Measurements from ENCODE around the gene XRCC2. TPM values are rescaled to one million over a fixed set of nuclear protein-coding genes. Genes with fewer than 3 reads are reported as not detected.

Gene XRCC2
- total RNA-seq, 4 donors from 2014 or later = 0.64 to 2.6 (median 1.1) TPM

DNA sequence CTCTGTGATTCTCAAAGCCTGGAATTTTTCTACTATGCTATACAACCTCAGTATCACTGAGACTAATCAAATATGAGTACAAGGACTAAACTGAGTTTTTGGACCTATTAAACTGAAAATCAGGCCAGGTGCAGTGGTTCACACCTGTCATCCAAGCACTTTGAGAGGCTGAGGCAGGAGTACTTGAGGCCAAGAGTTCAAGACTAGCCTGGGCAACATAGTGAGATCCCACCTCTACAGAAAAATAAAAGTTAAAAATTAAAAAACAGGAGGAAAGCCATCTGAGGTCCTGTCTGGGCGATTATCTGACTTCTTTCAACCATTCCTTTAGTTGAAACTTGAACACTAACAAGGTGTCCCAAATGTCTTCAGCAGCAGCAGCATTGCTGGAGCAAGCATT lies 7.0 kb downstream of the XRCC2 start:
- peaks cover under 1% of the 10 kb centered on the region for H3K4me1 ChIP-seq
- WGBS = 86% methylated on average over 1 of the region's 1 CpG
- H3K27ac ChIP-seq = no peak overlapping the region
- H3K9me3 ChIP-seq = no peaks in the 10 kb centered on the region
- H3K4me3 ChIP-seq = no peak overlapping the region
- DNase-seq (ENCODE audit: low spot score in 2 of 2) = no peak
- no peaks in the 10 kb centered on the region for H3K27me3 ChIP-seq
- no peak for TF ChIP-seq POLR2A (IDR thresholded peaks at IDR 0.05)
- no peak for TF ChIP-seq POLR2AphosphoS5 (IDR thresholded peaks at IDR 0.05)
- no peak for TF ChIP-seq EP300 (IDR thresholded peaks at IDR 0.05)
- TF ChIP-seq, protein P1, sequence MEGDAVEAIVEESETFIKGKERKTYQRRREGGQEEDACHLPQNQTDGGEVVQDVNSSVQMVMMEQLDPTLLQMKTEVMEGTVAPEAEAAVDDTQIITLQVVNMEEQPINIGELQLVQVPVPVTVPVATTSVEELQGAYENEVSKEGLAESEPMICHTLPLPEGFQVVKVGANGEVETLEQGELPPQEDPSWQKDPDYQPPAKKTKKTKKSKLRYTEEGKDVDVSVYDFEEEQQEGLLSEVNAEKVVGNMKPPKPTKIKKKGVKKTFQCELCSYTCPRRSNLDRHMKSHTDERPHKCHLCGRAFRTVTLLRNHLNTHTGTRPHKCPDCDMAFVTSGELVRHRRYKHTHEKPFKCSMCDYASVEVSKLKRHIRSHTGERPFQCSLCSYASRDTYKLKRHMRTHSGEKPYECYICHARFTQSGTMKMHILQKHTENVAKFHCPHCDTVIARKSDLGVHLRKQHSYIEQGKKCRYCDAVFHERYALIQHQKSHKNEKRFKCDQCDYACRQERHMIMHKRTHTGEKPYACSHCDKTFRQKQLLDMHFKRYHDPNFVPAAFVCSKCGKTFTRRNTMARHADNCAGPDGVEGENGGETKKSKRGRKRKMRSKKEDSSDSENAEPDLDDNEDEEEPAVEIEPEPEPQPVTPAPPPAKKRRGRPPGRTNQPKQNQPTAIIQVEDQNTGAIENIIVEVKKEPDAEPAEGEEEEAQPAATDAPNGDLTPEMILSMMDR (IDR thresholded peaks at IDR 0.05) = no peak
- no peaks in the 10 kb centered on the region for H3K36me3 ChIP-seq

GRCh38 chr7:152667958-152668357 lies 8.0 kb downstream of the XRCC2 start:
- TF ChIP-seq, protein P1 (IDR thresholded peaks at IDR 0.05) = no peak
- no peak for TF ChIP-seq POLR2A (IDR thresholded peaks at IDR 0.05)
- TF ChIP-seq EP300 (IDR thresholded peaks at IDR 0.05) = no peak
- TF ChIP-seq POLR2AphosphoS5 (IDR thresholded peaks at IDR 0.05) = no peak
- H3K36me3 ChIP-seq = no peaks in the 10 kb centered on the region
- 86% methylated on average over 5 of the region's 5 CpGs for WGBS

GRCh38 chr7:152666078-152666477 lies 9.9 kb downstream of the XRCC2 start:
- Histone ChIP-seq H3K27me3 (no peaks in the 10 kb centered on the region), H3K4me3 (no peak overlapping the region), H3K27ac (no peak overlapping the region), H3K36me3 (no peaks in the 10 kb centered on the region), H3K9me3 (no peaks in the 10 kb centered on the region), H3K4me1 (no peaks in the 10 kb centered on the region)
- WGBS = 100% methylated on average over 1 of the region's 1 CpG
- TF ChIP-seq POLR2AphosphoS5 (IDR thresholded peaks at IDR 0.05) = no peak
- no peak for TF ChIP-seq POLR2A (IDR thresholded peaks at IDR 0.05)
- TF ChIP-seq EP300 (IDR thresholded peaks at IDR 0.05) = no peak
- TF ChIP-seq, protein P1 (IDR thresholded peaks at IDR 0.05) = no peak
- DNase-seq (ENCODE audit: low spot score in 2 of 2) = no peak

More at GRCh38 chr7:152667958-152668357, 8.0 kb downstream of the XRCC2 start:
- Histone ChIP-seq H3K27ac (no peak overlapping the region), H3K4me1 (no peaks in the 10 kb centered on the region), H3K4me3 (no peak overlapping the region), H3K27me3 (no peaks in the 10 kb centered on the region), H3K9me3 (no peaks in the 10 kb centered on the region)
- no peak for DNase-seq (ENCODE audit: low spot score in 2 of 2)

DNA sequence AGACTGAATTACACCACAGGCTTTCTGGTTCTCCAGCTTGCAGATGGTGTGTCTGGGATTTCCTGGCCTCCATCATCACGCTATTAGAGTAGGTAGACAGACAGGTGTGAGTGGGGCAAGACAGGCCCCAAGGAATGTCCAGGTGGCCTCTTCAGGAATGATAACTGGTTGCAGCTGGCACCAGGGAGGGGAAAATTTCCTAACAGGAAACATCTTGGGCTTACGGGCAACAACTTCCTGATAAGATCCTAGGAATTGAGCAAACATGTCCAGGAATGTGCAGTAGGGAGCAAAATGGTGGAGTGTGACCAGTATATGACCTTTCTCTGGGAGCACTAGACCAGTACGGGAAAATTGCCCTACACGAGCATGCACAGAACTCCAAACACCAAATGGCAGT lies 11.3 kb downstream of the XRCC2 start:
- H3K36me3 ChIP-seq = no peaks in the 10 kb centered on the region
- H3K27me3 ChIP-seq = no peaks in the 10 kb centered on the region
- H3K9me3 ChIP-seq = no peaks in the 10 kb centered on the region
- DNase-seq (ENCODE audit: low spot score in 2 of 2) = no peak
- no peak overlapping the region for H3K27ac ChIP-seq
- 58% methylated on average over 4 of the region's 4 CpGs for WGBS
- H3K4me1 ChIP-seq = no peaks in the 10 kb centered on the region
- H3K4me3 ChIP-seq = no peak overlapping the region
- TF ChIP-seq, protein P1 (IDR thresholded peaks at IDR 0.05) = no peak
- no peak for TF ChIP-seq EP300 (IDR thresholded peaks at IDR 0.05)
- TF ChIP-seq POLR2AphosphoS5 (IDR thresholded peaks at IDR 0.05) = no peak
- TF ChIP-seq POLR2A (IDR thresholded peaks at IDR 0.05) = no peak

DNA sequence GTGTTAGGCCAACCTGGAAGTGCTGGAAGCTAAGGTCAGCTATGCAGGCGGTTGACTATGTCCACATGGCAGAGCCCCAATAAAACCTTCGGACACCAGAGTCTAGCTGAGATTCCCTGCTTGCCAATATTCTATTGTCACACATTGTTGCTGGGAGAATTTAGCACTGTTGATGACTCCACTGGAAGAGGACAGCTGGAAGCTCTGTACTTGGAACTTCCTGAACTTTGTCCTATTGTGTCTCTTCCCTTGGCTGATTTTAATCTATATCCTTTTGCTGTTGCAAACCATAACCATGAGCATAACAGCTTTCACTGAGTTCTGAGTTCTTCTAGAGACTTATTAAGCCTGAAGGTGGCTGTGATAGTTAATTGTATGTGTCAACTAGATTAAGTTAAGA lies 12.0 kb downstream of the XRCC2 start:
- no peaks in the 10 kb centered on the region for H3K36me3 ChIP-seq
- no peak for DNase-seq (ENCODE audit: low spot score in 2 of 2)
- WGBS = 94% methylated on average over 2 of the region's 2 CpGs
- H3K9me3 ChIP-seq = no peaks in the 10 kb centered on the region
- no peaks in the 10 kb centered on the region for H3K4me1 ChIP-seq
- H3K4me3 ChIP-seq = no peak overlapping the region
- TF ChIP-seq EP300 (IDR thresholded peaks at IDR 0.05) (no peak), POLR2A (IDR thresholded peaks at IDR 0.05) (no peak), POLR2AphosphoS5 (IDR thresholded peaks at IDR 0.05) (no peak)
- TF ChIP-seq, protein P1 (IDR thresholded peaks at IDR 0.05) = no peak
- H3K27me3 ChIP-seq = no peaks in the 10 kb centered on the region
- no peak overlapping the region for H3K27ac ChIP-seq
